ENCODE data around the gene WDR20.
"Not testable (repeated sequence)": the region's sequence is repeated elsewhere in the genome, so short reads cannot be mapped to it uniquely, and the experiment has no call there.

- TF ChIP-seq POLR2A, POLR2AphosphoS5, EP300 (IDR thresholded peaks at IDR 0.05): not testable (repeated sequence)
- TF ChIP-seq, protein P1, sequence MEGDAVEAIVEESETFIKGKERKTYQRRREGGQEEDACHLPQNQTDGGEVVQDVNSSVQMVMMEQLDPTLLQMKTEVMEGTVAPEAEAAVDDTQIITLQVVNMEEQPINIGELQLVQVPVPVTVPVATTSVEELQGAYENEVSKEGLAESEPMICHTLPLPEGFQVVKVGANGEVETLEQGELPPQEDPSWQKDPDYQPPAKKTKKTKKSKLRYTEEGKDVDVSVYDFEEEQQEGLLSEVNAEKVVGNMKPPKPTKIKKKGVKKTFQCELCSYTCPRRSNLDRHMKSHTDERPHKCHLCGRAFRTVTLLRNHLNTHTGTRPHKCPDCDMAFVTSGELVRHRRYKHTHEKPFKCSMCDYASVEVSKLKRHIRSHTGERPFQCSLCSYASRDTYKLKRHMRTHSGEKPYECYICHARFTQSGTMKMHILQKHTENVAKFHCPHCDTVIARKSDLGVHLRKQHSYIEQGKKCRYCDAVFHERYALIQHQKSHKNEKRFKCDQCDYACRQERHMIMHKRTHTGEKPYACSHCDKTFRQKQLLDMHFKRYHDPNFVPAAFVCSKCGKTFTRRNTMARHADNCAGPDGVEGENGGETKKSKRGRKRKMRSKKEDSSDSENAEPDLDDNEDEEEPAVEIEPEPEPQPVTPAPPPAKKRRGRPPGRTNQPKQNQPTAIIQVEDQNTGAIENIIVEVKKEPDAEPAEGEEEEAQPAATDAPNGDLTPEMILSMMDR (IDR thresholded peaks at IDR 0.05), result not testable (repeated sequence)
Observed at GRCh38 chr14:102172021-102172272, 32.2 kb downstream of the WDR20 start.
